A673 (cell line): ENCODE data around the gene OGA.

Source experiments
- EZH2 ChIP-seq: fragments of 200-600 bp; sonication (generic); IDR thresholded peaks from 2 replicates; pipeline ENCODE4 v1.6.1; 2017; ENCODE audit warnings: borderline replicate concordance, low read depth, mild to moderate bottlenecking, mixed read lengths, antibody characterized with exemption, low read length; ENCODE audit not compliant: poor library complexity, severe bottlenecking
- TF ChIP-seq, protein P1 (sequence below): fragments of 300-800, 200-600 bp; sonication (generic); conservative IDR thresholded peaks from 2 replicates; pipeline ENCODE4 v1.5.1; 2017; ENCODE audit warnings: low read depth, mild to moderate bottlenecking, antibody characterized with exemption, low read length, moderate library complexity, mixed read lengths

- TF ChIP-seq, protein P1, sequence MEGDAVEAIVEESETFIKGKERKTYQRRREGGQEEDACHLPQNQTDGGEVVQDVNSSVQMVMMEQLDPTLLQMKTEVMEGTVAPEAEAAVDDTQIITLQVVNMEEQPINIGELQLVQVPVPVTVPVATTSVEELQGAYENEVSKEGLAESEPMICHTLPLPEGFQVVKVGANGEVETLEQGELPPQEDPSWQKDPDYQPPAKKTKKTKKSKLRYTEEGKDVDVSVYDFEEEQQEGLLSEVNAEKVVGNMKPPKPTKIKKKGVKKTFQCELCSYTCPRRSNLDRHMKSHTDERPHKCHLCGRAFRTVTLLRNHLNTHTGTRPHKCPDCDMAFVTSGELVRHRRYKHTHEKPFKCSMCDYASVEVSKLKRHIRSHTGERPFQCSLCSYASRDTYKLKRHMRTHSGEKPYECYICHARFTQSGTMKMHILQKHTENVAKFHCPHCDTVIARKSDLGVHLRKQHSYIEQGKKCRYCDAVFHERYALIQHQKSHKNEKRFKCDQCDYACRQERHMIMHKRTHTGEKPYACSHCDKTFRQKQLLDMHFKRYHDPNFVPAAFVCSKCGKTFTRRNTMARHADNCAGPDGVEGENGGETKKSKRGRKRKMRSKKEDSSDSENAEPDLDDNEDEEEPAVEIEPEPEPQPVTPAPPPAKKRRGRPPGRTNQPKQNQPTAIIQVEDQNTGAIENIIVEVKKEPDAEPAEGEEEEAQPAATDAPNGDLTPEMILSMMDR: no peak
- no peak for TF ChIP-seq EZH2
Observed at GRCh38 chr10:101762736-101763135, 55.5 kb downstream of the OGA start.
